Measurements from ENCODE around the gene CYP2E1. TPM values are rescaled to one million over a fixed set of nuclear protein-coding genes. Genes with fewer than 3 reads are reported as not detected.

Gene CYP2E1
- total RNA-seq, 5 donors from 2014 or later (not counting 1 experiment from before 2014, with no cell fraction given), result 2.4 to 4.7 (median 3.3) TPM

DNA sequence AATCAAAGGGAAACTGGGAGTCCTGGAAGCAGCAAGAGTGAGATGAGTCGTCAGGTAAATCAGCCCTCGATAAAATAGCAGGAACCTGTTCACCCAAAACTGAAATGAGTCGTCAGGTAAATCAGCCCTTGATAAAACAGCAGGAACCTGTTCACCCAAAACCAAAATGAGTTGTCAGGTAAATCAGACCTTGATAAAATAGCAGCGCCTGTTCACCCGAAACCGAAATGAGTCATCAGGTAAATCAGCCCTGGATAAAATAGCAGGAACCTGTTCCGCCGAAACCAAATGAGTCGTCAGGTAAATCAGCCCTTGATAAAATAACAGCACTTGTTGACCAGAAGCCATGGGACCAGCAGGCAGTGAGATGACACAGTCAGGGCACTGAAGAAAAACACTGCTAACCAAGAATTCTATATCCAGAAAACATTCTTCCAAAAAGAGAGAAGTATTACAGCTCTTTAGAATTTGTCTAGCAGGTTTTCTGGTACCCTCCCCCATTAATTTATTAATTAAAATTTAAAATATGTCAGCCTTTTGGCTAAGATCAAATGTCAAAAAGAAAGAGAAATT, 3.4 kb upstream of the CYP2E1 start:
- H3K36me3 Mint-ChIP-seq, result peaks cover 3% of the 10 kb centered on the region
- ChIA-PET POLR2A (no interaction called here), CTCF (no interaction called here)
- ATAC-seq (replicated peaks in 1 of 4) (no peak), DNase-seq (no peak)
- peaks cover 8 to 22% of the 10 kb centered on the region in 2 donors for H3K27me3 Mint-ChIP-seq
- Histone ChIP-seq H3K4me1 (ENCODE audit: control insufficient read depth in 1 of 2, extremely low read depth in 1 of 2, insufficient read depth in 2 of 2, low read length in 2 of 2) (peaks cover 6 to 20% of the 10 kb centered on the region in 2 experiments), H3K4me3 (ENCODE audit: control insufficient read depth in 1 of 2, extremely low read depth in 1 of 2, low read length in 1 of 2) (no peak overlapping the region), H3K36me3 (ENCODE audit: control insufficient read depth in 2 of 2, extremely low read depth in 1 of 2, insufficient read depth in 1 of 2, low read length in 1 of 2) (no peaks in the 10 kb centered on the region), H3K27ac (ENCODE audit: low read length) (no peak overlapping the region), H3K27me3 (replicated peaks in 1 of 2; ENCODE audit: control insufficient read depth in 2 of 2, extremely low read depth in 1 of 2, insufficient read depth in 2 of 2, low read length in 1 of 2) (peaks cover 4 to 23% of the 10 kb centered on the region in 2 experiments), H3K9me3 (no peaks in the 10 kb centered on the region)
- peaks cover 5 to 12% (median 8%) of the 10 kb centered on the region in 3 donors for H3K9me3 Mint-ChIP-seq
- no peak overlapping the region for H3K27ac Mint-ChIP-seq
- peaks cover 10 to 15% (median 15%) of the 10 kb centered on the region in 3 donors for H3K4me1 Mint-ChIP-seq
- 87% methylated on average over 6 of the region's 9 CpGs for WGBS (ENCODE audit: insufficient coverage)
- no peak overlapping the region for H3K4me3 Mint-ChIP-seq

GRCh38 chr10:133525444-133525843, 1.7 kb upstream of the CYP2E1 start:
- ChIA-PET CTCF (no interaction called here), POLR2A (no interaction called here)
- no peak overlapping the region for H3K4me3 ChIP-seq (ENCODE audit: control insufficient read depth in 1 of 2, extremely low read depth in 1 of 2, low read length in 1 of 2)
- no peak overlapping the region for H3K27ac Mint-ChIP-seq
- H3K4me1 Mint-ChIP-seq, result peaks cover 16 to 24% (median 22%) of the 10 kb centered on the region in 3 donors
- H3K4me3 Mint-ChIP-seq, result no peak overlapping the region
- H3K36me3 Mint-ChIP-seq, result peaks cover 3% of the 10 kb centered on the region
- H3K36me3 ChIP-seq (ENCODE audit: control insufficient read depth in 2 of 2, extremely low read depth in 1 of 2, insufficient read depth in 1 of 2, low read length in 1 of 2), result no peaks in the 10 kb centered on the region
- WGBS (ENCODE audit: insufficient coverage), result 91% methylated on average over 7 of the region's 7 CpGs
- peaks cover 22 to 38% of the 10 kb centered on the region in 2 donors for H3K27me3 Mint-ChIP-seq
- H3K27ac ChIP-seq (ENCODE audit: low read length), result no peak overlapping the region
- H3K4me1 ChIP-seq (ENCODE audit: control insufficient read depth in 1 of 2, extremely low read depth in 1 of 2, insufficient read depth in 2 of 2, low read length in 2 of 2), result peaks cover 2 to 30% of the 10 kb centered on the region in 2 experiments
- ATAC-seq (replicated peaks in 1 of 4) (no peak), DNase-seq (no peak)
- no peaks in the 10 kb centered on the region for H3K9me3 ChIP-seq
- peaks cover 4 to 40% of the 10 kb centered on the region in 2 experiments for H3K27me3 ChIP-seq (replicated peaks in 1 of 2; ENCODE audit: control insufficient read depth in 2 of 2, extremely low read depth in 1 of 2, insufficient read depth in 2 of 2, low read length in 1 of 2)
- peaks cover 5 to 12% (median 8%) of the 10 kb centered on the region in 3 donors for H3K9me3 Mint-ChIP-seq

- Histone ChIP-seq H3K27me3 (replicated peaks in 1 of 2; ENCODE audit: control insufficient read depth in 2 of 2, extremely low read depth in 1 of 2, insufficient read depth in 2 of 2, low read length in 1 of 2) (peaks cover 4 to 58% of the 10 kb centered on the region in 2 experiments), H3K27ac (ENCODE audit: low read length) (no peak overlapping the region), H3K4me3 (ENCODE audit: control insufficient read depth in 1 of 2, extremely low read depth in 1 of 2, low read length in 1 of 2) (peak overlapping the region in 1 of 2 donors; percentile 40), H3K36me3 (ENCODE audit: control insufficient read depth in 2 of 2, extremely low read depth in 1 of 2, insufficient read depth in 1 of 2, low read length in 1 of 2) (no peaks in the 10 kb centered on the region), H3K4me1 (ENCODE audit: control insufficient read depth in 1 of 2, extremely low read depth in 1 of 2, insufficient read depth in 2 of 2, low read length in 2 of 2) (peaks cover 0 to 31% of the 10 kb centered on the region in 2 experiments), H3K9me3 (no peaks in the 10 kb centered on the region)
- ATAC-seq (replicated peaks in 1 of 4) (no peak), DNase-seq (no peak)
- ChIA-PET CTCF (no interaction called here), POLR2A (no interaction called here)
- peak overlapping the region in 1 of 3 donors; percentile 78 for H3K4me3 Mint-ChIP-seq
- peaks cover 5 to 8% (median 8%) of the 10 kb centered on the region in 3 donors for H3K9me3 Mint-ChIP-seq
- H3K27me3 Mint-ChIP-seq, result peaks cover 35 to 57% of the 10 kb centered on the region in 2 donors
- peaks cover 19 to 24% (median 23%) of the 10 kb centered on the region in 3 donors for H3K4me1 Mint-ChIP-seq
- 23% methylated on average over 51 of the region's 51 CpGs for WGBS (ENCODE audit: insufficient coverage)
- H3K27ac Mint-ChIP-seq, result no peak overlapping the region
- H3K36me3 Mint-ChIP-seq, result peaks cover 3% of the 10 kb centered on the region
These were observed 658 bp downstream of the CYP2E1 start for GRCh38 chr10:133527771-133528271.

DNA sequence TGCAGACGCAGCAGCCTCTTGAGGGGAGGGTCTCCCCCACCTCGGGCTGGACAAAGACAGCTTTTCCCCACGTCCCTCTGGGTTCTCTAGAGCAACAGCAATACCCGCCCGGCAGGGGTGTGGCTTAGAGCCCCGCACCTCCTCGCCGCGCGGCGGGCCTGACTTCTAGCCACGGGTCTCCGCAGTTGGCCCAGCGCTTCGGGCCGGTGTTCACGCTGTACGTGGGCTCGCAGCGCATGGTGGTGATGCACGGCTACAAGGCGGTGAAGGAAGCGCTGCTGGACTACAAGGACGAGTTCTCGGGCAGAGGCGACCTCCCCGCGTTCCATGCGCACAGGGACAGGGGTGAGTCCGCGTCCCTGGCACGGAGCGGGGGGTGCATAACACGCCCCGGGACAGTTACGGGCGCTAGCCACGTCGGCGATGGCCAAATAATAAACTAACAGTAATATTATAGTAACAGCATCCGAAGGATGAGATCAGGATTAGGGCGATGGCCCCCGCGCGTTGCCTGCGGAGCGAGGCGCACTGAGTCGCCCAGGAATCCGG, 1.2 kb downstream of the CYP2E1 start:
- H3K9me3 ChIP-seq, result no peaks in the 10 kb centered on the region
- Mint-ChIP-seq H3K36me3 (no peaks in the 10 kb centered on the region), H3K27me3 (peaks cover 40 to 61% of the 10 kb centered on the region in 2 donors), H3K4me1 (peaks cover 19 to 24% (median 23%) of the 10 kb centered on the region in 3 donors), H3K9me3 (peaks cover 0 to 5% (median 4%) of the 10 kb centered on the region in 3 donors), H3K27ac (no peak overlapping the region), H3K4me3 (peak overlapping the region; percentile 68 to 78 (median 72))
- H3K4me1 ChIP-seq (ENCODE audit: control insufficient read depth in 1 of 2, extremely low read depth in 1 of 2, insufficient read depth in 2 of 2, low read length in 2 of 2), result peaks cover 0 to 31% of the 10 kb centered on the region in 2 experiments
- WGBS (ENCODE audit: insufficient coverage), result 10% methylated on average over 28 of the region's 50 CpGs
- peak in 1 of 4 experiments; percentile 45 for ATAC-seq (replicated peaks in 1 of 4)
- H3K36me3 ChIP-seq (ENCODE audit: control insufficient read depth in 2 of 2, extremely low read depth in 1 of 2, insufficient read depth in 1 of 2, low read length in 1 of 2), result no peaks in the 10 kb centered on the region
- CTCF ChIA-PET, result no interaction called here
- no peak for DNase-seq
- H3K27ac ChIP-seq (ENCODE audit: low read length), result no peak overlapping the region
- POLR2A ChIA-PET, result no interaction called here
- H3K27me3 ChIP-seq (replicated peaks in 1 of 2; ENCODE audit: control insufficient read depth in 2 of 2, extremely low read depth in 1 of 2, insufficient read depth in 2 of 2, low read length in 1 of 2), result peaks cover 4 to 64% of the 10 kb centered on the region in 2 experiments
- H3K4me3 ChIP-seq (ENCODE audit: control insufficient read depth in 1 of 2, extremely low read depth in 1 of 2, low read length in 1 of 2), result peak overlapping the region in 1 of 2 donors; percentile 40

GRCh38 chr10:133528845-133529575, 1.8 kb downstream of the CYP2E1 start:
- peak overlapping the region; percentile 25 to 28 for H3K27ac Mint-ChIP-seq
- peaks cover 19 to 24% (median 23%) of the 10 kb centered on the region in 3 donors for H3K4me1 Mint-ChIP-seq
- Histone ChIP-seq H3K9me3 (no peaks in the 10 kb centered on the region), H3K4me3 (ENCODE audit: control insufficient read depth in 1 of 2, extremely low read depth in 1 of 2, low read length in 1 of 2) (peak overlapping the region; percentile 35 to 40), H3K27me3 (replicated peaks in 1 of 2; ENCODE audit: control insufficient read depth in 2 of 2, extremely low read depth in 1 of 2, insufficient read depth in 2 of 2, low read length in 1 of 2) (peaks cover 4 to 70% of the 10 kb centered on the region in 2 experiments), H3K4me1 (ENCODE audit: control insufficient read depth in 1 of 2, extremely low read depth in 1 of 2, insufficient read depth in 2 of 2, low read length in 2 of 2) (peaks cover 0 to 31% of the 10 kb centered on the region in 2 experiments), H3K27ac (ENCODE audit: low read length) (no peak overlapping the region), H3K36me3 (ENCODE audit: control insufficient read depth in 2 of 2, extremely low read depth in 1 of 2, insufficient read depth in 1 of 2, low read length in 1 of 2) (no peaks in the 10 kb centered on the region)
- WGBS (ENCODE audit: insufficient coverage), result 1% methylated on average over 16 of the region's 37 CpGs
- H3K27me3 Mint-ChIP-seq, result peaks cover 45 to 66% of the 10 kb centered on the region in 2 donors
- no peaks in the 10 kb centered on the region for H3K9me3 Mint-ChIP-seq
- DNase-seq (no peak), ATAC-seq (replicated peaks in 1 of 4) (peak in 3 of 4 experiments; percentile 24 to 35 (median 30))
- H3K36me3 Mint-ChIP-seq, result no peaks in the 10 kb centered on the region
- POLR2A ChIA-PET, result no interaction called here
- CTCF ChIA-PET, result no interaction called here
- peak overlapping the region; percentile 68 to 78 (median 72) for H3K4me3 Mint-ChIP-seq

DNA sequence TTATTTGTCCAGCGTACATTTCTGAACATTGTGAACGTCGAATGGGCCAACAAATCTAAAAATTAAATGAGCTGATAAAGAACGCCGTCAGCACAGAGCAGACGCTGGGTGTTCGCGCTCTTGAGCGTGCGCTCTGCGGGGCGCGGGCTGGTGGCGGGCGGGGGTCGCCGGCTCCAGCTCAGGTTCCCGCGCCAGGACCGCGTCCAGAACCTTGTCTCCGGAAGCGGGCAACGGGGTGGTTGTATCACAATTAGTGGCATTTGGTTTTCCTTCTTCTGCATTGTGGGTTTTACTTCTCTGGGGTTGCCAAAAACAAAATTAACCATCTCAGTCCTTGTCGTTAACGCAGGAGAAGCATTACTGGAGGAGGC, 2.4 kb downstream of the CYP2E1 start:
- H3K36me3 ChIP-seq (ENCODE audit: control insufficient read depth in 2 of 2, extremely low read depth in 1 of 2, insufficient read depth in 1 of 2, low read length in 1 of 2), result no peaks in the 10 kb centered on the region
- Mint-ChIP-seq H3K4me3 (peak overlapping the region; percentile 68 to 78 (median 72)), H3K27ac (peak overlapping the region in 1 of 2 donors; percentile 25), H3K4me1 (peaks cover 19 to 24% (median 23%) of the 10 kb centered on the region in 3 donors), H3K9me3 (no peaks in the 10 kb centered on the region), H3K36me3 (no peaks in the 10 kb centered on the region), H3K27me3 (peaks cover 45 to 66% of the 10 kb centered on the region in 2 donors)
- peak overlapping the region; percentile 35 to 40 for H3K4me3 ChIP-seq (ENCODE audit: control insufficient read depth in 1 of 2, extremely low read depth in 1 of 2, low read length in 1 of 2)
- CTCF ChIA-PET, result no interaction called here
- WGBS (ENCODE audit: insufficient coverage), result 6% methylated on average over 15 of the region's 26 CpGs
- no peak overlapping the region for H3K27ac ChIP-seq (ENCODE audit: low read length)
- H3K9me3 ChIP-seq, result no peaks in the 10 kb centered on the region
- peaks cover 4 to 76% of the 10 kb centered on the region in 2 experiments for H3K27me3 ChIP-seq (replicated peaks in 1 of 2; ENCODE audit: control insufficient read depth in 2 of 2, extremely low read depth in 1 of 2, insufficient read depth in 2 of 2, low read length in 1 of 2)
- DNase-seq (no peak), ATAC-seq (replicated peaks in 1 of 4) (no peak)
- peaks cover 0 to 31% of the 10 kb centered on the region in 2 experiments for H3K4me1 ChIP-seq (ENCODE audit: control insufficient read depth in 1 of 2, extremely low read depth in 1 of 2, insufficient read depth in 2 of 2, low read length in 2 of 2)
- POLR2A ChIA-PET, result no interaction called here

Measured in T-cell (primary cell).